Activated gamma-delta T cell treated with Interleukin-2 at 50 U/mL for 16 hours (primary cell): ENCODE results near the gene DPP3.

Source experiments
- DNase-seq: peaks from one replicate; pipeline ENCODE4 v3.0.0-alpha.2; 2020

Gene DPP3

DNA sequence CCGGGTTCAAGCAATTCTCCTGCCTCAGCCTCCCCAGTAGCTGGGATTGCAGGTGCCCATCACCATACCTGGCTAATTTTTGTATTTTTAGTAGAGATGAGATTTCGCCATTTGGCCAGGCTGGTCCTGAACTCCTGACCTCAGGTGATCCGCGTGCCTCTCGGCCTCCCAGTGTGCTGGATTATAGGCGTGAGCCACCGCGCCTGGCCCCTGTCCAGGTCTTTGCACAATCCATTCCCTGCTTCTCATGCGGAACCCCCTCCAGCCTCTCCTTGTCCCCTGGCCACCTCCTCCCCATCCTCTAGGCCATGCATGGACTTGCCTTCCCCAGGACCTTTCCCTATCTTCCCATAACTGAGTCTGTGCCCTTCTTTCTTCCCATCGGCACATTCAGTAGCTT is 8.7 kb downstream of the DPP3 start:
- no peak for DNase-seq

GRCh38 chr11:66489636-66490035 is 9.4 kb downstream of the DPP3 start:
- no peak for DNase-seq

GRCh38 chr11:66491315-66491935 is 11.2 kb downstream of the DPP3 start:
- no peak for DNase-seq

DNA sequence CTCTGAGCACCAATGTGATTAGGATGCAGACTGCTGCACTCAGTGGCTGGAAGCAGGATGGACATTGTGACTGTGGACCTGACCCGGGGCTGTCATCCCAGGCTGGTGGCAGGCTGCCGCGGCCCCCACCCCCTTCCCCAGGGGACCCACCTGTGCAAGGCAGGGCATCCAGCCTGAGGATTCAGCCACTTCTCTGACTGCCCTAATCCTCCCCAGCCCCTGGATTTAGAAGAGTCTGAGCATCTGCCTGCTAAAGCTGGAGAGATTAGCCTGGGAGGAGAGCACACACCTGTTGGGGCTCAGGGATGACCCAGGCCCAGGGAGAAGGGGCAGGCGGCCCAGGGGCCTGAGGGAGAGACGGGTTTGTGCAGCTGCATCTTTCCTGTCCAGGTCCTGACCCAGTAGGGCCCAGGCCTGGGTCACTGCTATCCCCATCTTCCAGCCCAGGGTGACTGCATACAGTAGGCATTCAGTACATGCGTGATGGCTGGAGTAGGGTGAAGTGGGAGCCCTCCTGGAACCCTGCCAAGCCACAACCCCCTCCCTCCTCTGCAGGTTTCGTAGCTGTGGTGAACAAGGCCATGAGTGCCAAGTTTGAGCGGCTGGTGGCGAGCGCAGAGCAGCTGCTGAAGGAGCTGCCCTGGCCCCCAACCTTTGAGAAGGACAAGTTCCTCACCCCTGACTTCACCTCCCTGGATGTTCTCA is 12.1 kb downstream of the DPP3 start:
- DNase-seq, result no peak

DNA sequence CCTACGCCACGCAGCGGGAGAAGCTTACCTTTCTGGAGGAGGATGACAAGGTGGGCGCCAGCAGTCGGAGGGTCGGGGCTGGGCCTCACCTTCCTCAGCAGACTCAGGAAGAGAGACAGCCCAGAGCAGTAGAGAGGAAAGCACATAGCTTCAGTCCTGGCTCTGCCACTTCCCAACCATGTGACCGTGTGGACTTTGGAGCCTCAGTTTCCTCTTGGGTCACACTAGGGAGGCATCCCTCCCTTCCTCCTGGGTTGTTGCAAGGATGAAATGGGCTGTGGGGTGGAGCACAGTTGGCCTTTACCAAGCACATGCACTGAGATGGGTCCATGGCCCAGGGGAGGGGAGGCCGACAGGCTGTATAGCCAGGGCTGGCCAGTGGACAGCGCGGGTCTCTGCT is 12.9 kb downstream of the DPP3 start:
- no peak for DNase-seq

DNA sequence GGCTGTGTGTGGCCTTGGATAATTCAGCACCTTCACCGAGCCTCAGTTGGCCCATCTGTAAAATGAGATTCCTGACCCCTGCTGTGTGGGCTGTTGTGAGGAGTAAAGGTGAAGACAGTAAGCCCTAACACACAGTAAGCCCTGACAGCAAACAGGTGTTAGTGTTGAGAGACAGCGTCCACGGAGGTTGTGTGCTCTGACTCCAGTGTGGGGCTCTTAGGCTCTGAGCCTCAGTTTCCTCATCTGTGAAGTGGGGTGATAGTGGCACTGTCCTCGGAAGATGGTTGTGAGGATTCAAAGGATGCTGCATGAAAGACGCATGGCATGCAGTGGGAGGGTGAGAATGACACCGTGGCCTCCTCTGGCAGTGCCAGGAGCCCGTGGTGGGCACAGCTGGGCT is 14.2 kb downstream of the DPP3 start:
- no peak for DNase-seq

DNA sequence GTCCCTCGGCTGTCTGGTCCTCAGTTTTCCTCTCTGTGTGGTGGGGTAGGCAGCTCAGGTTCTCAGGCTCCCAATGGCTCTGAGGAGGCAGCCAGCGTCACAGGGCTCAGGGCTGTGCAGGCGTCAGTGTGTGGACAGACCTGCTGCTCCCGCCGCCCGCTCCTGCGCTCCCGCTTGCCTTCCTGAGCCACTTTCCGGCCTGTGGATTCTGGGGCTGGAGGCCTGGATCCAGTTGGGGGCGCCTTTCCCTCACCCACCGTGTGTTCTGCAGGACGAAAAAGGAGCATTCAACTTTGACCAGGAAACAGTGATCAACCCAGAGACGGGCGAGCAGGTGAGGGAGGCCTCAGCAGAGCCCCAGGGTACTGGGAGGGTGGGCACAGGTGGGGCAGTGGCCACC is 14.7 kb downstream of the DPP3 start:
- no peak for DNase-seq

DNA sequence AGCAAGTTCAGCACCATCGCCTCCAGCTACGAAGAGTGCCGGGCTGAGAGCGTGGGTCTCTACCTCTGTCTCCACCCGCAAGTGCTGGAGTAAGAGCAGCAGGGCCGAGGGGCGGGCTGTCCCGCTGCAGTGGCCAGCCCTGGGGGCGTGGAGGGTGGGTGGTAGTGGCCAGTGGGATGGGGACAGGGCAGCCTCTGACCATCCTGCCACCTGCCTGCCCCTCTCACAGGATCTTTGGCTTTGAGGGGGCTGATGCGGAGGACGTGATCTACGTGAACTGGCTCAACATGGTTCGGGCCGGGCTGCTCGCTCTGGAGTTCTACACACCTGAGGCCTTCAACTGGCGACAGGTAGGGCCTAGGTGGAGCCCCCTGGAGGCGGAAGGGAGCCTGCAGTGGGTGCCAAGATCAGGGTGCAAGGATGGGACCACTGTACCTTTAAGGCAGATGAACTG is 15.2 kb downstream of the DPP3 start:
- DNase-seq, result no peak

DNA sequence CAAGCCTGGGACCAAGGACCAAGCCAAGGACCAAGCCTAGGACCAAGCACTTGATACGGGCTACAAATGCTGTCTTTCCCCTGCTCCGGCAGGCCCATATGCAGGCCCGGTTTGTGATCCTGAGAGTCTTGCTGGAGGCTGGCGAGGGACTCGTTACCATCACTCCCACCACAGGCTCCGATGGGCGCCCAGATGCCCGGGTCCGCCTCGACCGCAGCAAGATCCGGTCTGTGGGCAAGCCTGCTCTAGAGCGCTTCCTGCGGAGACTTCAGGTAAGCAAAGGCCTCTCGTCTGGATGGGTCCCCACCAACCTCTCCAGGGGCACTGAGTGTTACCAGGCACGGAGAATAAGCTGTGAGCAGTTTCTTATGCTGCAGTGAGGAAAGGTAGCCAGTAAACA is 17.0 kb downstream of the DPP3 start:
- no peak for DNase-seq

DNA sequence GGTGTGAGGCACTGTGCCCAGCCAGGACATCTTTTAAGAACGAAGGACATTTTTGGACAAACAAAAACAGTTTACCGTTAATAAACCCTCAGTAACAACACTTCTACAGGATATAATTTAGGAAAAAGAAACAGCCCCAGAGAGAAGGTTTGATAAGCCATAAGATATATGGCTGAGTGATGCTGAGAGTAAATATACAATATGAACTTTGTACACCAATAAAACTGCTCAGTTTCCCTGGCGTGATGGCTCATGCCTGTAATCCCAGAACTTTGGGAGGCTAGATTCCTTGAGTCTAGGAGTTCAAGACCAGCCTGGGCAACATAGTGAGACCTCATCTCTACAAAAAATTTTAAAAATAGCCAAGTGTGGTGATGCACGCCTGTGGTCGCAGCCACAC is 18.3 kb downstream of the DPP3 start:
- DNase-seq, result no peak

DNA sequence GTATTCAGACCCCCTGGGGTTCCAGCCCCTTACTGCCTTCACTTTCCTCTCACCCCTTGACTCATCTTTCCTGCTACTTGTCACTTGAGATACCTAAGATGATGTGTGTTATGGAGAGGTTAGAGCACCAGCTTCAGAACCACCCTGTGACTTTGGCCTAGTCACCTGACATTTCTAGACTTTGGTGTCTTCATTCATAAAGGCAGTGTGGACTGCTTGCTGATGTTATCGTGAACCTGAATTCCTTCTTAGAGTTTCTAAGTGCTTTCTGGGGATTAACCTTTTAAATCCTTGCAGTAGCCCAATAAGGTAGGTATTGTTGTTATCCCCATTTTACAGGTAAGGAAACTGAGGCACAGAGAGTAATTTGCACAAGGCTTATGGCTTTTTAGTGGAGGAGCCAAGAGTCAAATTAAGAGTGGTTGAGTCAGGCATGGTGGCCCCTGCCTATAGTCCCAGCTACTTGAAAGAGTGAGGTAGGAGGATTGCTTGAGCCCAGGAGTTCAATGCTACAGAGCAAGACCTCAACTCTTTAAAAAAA is 25.1 kb downstream of the DPP3 start:
- DNase-seq, result no peak

DNA sequence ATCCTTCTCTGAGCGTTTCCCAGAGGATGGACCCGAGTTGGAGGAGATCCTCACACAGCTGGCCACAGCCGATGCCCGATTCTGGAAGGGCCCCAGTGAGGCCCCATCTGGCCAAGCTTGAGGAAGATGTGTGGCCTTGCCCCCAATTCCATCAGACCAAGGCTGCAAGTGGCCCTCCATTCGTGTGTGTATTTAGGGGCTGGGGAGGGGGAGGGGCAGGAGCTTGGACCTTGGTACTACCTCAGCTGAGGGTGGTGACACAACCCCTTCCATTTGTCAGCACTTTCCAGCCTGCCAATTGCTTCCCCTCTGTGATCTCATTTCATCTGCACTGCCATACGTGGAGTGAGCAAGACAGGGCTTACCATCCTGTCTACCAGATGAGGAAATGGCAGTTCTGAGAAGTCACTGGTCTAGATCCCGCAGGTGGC is 28.9 kb downstream of the DPP3 start:
- no peak for DNase-seq

- DNase-seq, result peak; percentile 80
Observed at GRCh38 chr11:66510271-66510989, 30.2 kb downstream of the DPP3 start, which contains the start of gene BBS1. Gene BBS1, plus strand, starts transcription at chr11:66510635. Its CDS starts 25 bp downstream, at chr11:66510660.

- DNase-seq, result no peak
Observed at GRCh38 chr11:66510990-66511339, 30.7 kb downstream of the DPP3 start.

DNA sequence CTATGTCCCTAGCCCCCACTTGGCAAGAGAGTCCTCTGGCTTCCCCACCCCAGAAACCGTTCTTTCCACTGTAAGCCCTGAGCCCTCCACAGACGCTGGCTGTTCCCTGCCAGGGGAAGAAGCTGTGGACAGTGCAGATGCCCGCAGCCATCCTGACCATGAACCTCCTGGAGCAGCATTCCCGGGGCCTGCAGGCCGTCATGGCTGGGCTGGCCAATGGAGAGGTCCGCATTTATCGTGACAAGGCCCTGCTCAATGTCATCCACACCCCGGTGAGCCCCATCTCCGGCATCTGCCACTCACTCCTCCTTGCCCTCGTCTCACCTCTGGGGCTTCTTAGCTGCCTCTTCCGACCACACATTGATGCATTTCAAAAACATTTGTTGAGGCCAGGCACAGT is 43.4 kb downstream of the DPP3 start:
- DNase-seq, result no peak

DNA sequence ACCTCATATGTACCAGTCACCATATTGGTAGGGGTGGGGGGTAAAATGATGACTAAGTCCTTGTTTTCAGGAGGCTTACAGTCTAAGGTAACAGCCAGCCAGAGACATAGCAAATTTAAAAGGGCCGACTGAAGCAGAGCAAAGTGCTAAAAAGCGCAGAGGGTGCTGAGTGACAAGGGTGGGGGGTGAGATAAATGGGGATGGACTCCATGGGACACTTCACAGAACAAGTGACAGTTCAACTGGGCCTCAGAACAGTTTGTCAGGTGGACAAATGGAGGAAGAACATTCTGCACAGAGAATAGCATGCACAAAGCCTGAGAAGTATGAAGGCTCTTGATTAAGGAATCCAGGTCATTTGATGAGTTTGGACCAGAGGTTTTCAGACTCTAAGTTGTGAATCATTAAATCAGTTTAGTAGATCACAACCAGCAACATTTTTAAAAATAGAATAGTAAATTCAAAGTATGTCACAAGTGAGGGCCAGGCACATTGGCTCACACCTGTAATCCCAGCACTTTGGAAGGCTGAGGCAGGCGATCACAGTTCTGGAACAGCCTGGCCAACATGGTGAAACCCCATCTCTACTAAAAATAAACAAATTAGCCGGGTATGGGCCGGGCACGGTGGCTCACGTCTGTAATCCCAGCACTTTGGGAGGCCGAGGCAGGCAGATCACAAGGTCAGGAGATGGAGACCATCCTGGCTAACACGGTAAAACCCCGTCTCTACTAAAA is 44.2 kb downstream of the DPP3 start:
- DNase-seq, result no peak

GRCh38 chr11:66529069-66529468 is 48.8 kb downstream of the DPP3 start:
- DNase-seq, result no peak

- DNase-seq, result no peak
Observed at GRCh38 chr11:66529655-66530054, 49.4 kb downstream of the DPP3 start.

DNA sequence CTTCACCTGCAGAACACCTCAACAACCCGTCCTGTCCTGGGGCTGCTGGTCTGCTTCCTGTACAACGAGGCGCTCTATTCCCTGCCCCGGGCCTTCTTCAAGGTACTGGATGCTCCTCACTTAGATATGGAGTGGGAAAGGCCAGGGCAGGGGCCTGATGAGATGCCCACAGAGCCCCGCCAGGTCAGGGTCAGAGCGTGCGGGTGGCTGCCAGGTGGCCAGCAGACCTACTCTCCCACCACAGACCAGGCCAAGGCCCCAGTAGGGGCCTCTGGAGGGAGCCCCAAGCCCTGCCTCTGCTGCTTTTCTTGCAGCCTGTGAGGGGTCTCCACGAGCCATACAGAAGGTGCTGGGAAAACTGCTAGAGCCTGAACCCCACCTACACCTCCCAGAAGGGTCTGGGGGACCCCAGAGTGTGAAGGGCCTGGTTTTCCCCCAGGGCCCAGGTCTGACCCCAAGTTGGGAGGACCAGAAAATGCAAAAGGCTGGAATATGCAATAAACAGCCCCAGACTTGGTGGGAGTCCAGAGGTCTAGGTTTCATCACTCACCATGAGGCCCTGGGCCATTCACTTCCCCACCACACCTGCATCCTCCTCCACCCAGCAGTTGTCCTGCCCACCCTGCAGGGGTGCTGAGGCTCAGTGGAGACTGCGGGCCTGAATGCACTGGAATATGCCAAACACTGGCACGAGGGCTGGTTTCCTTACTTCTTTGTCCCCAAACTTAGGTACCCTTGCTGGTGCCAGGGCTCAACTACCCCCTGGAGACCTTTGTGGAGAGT is 50.9 kb downstream of the DPP3 start:
- no peak for DNase-seq

DNA sequence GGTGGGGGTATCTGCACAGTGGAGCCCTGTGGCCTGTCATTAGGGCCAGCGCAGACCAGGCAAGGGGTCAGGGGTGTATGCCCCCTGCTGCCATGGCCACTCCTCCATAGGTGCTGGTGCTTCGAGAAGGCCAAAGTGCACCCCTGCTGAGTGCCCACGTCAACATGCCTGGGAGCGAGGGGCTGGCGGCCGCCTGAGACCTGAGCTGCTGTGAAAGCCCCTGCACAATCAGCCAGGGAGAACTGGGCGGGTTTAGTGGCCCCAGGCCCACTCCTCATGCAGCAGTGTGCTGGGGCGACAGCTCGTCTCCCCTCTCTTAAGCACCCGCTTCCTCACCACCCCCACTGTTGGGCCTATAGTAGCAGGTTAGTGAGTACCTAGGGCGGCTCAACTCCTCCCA is 51.6 kb downstream of the DPP3 start:
- no peak for DNase-seq

DNA sequence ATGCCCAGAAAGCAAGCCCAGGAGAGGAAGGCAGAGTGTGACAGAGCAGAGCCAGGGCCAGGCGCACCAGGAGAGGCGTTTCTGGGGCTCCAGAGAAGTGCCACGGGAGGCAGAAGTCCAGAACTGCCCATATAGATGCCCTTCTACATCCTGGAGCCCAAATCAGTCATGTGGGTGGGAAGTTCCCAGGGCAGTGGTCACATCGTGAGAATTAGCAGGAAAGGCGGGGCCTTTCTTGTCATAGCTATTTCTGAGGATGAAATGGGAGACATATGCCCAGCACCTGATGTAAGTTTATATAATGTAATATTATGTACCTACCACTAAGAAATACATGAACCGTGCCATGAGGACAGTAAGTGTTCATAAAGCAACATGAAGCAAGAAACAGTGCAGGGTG is 52.5 kb downstream of the DPP3 start:
- DNase-seq, result no peak

- DNase-seq, result no peak
Observed at GRCh38 chr11:66539170-66539869, 59.1 kb downstream of the DPP3 start.
